BJ (cell line): ENCODE results near the gene UNC79. TPM values are rescaled to one million over a fixed set of nuclear protein-coding genes. Genes with fewer than 3 reads are reported as not detected.

ENCODE experiments used
- CTCF ChIA-PET: fragments of 350-600 bp; formaldehyde crosslinking; extraction: SDS; loops from one replicate; lab custom pipeline; 2021; ENCODE audit warnings: antibody characterized with exemption, inconsistent platforms; lab: Yijun Ruan, JAX
- POLR2A ChIA-PET: fragments of 300-600 bp; sonication (Branson Sonifier 250); formaldehyde crosslinking; extraction: SDS; loops from one replicate; lab custom pipeline; 2021; ENCODE audit warnings: antibody characterized with exemption; lab: Charles Lee
- DNase-seq: peaks from one replicate; pipeline ENCODE4 v3.0.0-alpha.2; 2011; ENCODE audit warnings: low read depth
- H3K27me3 ChIP-seq: 2 replicates; pipeline ENCODE4 v1.6.0; 2011; ENCODE audit warnings: low read length; ENCODE audit not compliant: control insufficient read depth, insufficient read depth
- H3K36me3 ChIP-seq: 2 replicates; pipeline ENCODE4 v1.5.1; 2011; ENCODE audit warnings: low read length; ENCODE audit not compliant: control insufficient read depth, insufficient read depth
- H3K4me3 ChIP-seq: 2 replicates; pipeline ENCODE4 v1.5.1; 2011; ENCODE audit warnings: low read depth, mild to moderate bottlenecking, control low read depth, low read length
- CTCF ChIP-seq: IDR thresholded peaks from 2 replicates; pipeline ENCODE4 v1.5.1; 2011; ENCODE audit warnings: low read depth, mild to moderate bottlenecking, control low read depth, inconsistent platforms, low read length, moderate library complexity; ENCODE audit not compliant: insufficient read depth
- polyA plus RNA-seq: library from polyadenylated mRNA; depleted of rRNA; stranded (reverse); fragments of >200 nt; gene quantifications from 2 replicates; pipeline ENCODE4 v1.2.3, GENCODE V29; 2011

The UNC79 gene
- polyA plus RNA-seq, 1 experiment, result 0.04 TPM

- H3K27me3 ChIP-seq, result no peaks in the 10 kb centered on the region
- ChIA-PET CTCF (no interaction called here), POLR2A (no interaction called here)
- H3K36me3 ChIP-seq, result no peaks in the 10 kb centered on the region
- no peak for TF ChIP-seq CTCF
- H3K4me3 ChIP-seq, result no peak overlapping the region
- no peak for DNase-seq
Observed at GRCh38 chr14:93587330-93587729, 156.6 kb downstream of the UNC79 start.

- DNase-seq, result no peak
- no peaks in the 10 kb centered on the region for H3K27me3 ChIP-seq
- CTCF ChIA-PET, result no interaction called here
- POLR2A ChIA-PET, result no interaction called here
- no peak for TF ChIP-seq CTCF
- no peaks in the 10 kb centered on the region for H3K36me3 ChIP-seq
- H3K4me3 ChIP-seq, result no peak overlapping the region
Observed at GRCh38 chr14:93591506-93591905, 160.8 kb downstream of the UNC79 start.

- Histone ChIP-seq H3K36me3 (no peaks in the 10 kb centered on the region), H3K4me3 (no peak overlapping the region)
- POLR2A ChIA-PET, result no interaction called here
Observed at GRCh38 chr14:93592786-93593185, 162.0 kb downstream of the UNC79 start.

GRCh38 chr14:93606091-93606490 lies 175.4 kb downstream of the UNC79 start:
- ChIA-PET CTCF (interaction anchor here (0.6 to 1.2 kb wide), 2 partner anchors 9 to 217 kb away, joined by 3 read pairs; no protein-coding TSS in a partner anchor), POLR2A (no interaction called here)
- DNase-seq, result no peak
- no peaks in the 10 kb centered on the region for H3K27me3 ChIP-seq
- TF ChIP-seq CTCF, result no peak
- no peaks in the 10 kb centered on the region for H3K36me3 ChIP-seq
- H3K4me3 ChIP-seq, result no peak overlapping the region

More at GRCh38 chr14:93592786-93593185, 162.0 kb downstream of the UNC79 start:
- CTCF ChIA-PET, result no interaction called here
- H3K27me3 ChIP-seq, result no peaks in the 10 kb centered on the region
- no peak for DNase-seq
- TF ChIP-seq CTCF, result no peak

- DNase-seq, result no peak
- ChIA-PET CTCF (interaction anchor here (0.6 to 1.7 kb wide), 3 partner anchors 12 to 440 kb away, joined by 3 to 5 read pairs (median 4); partner anchors contain the start of genes GON7 and UBR7), POLR2A (no interaction called here)
- Histone ChIP-seq H3K4me3 (no peak overlapping the region), H3K36me3 (no peaks in the 10 kb centered on the region), H3K27me3 (no peaks in the 10 kb centered on the region)
- TF ChIP-seq CTCF, result peak; percentile 62
Observed at GRCh38 chr14:93619176-93619793, 188.5 kb downstream of the UNC79 start.
